ENCODE data around the gene DOCK4.

- TF ChIP-seq CTCF (IDR thresholded peaks at IDR 0.05), result no peak
- no peak for TF ChIP-seq POLR2A (IDR thresholded peaks at IDR 0.05)
Observed at GRCh38 chr7:111750878-111751277, 455.3 kb downstream of the DOCK4 start.

Data from thyroid gland (tissue), 4 donors.